Measurements from ENCODE around the gene MESP2.

MESP2 gene
- 0 reads per million in 3 donors for total RNA-seq

GRCh38 chr15:89776274-89777072, at the start of gene MESP2:
MESP2 (plus strand) TSS chr15:89776332; CDS start chr15:89776358, 26 bp downstream.
- no peak within 1 kb of the TSS for H3K27ac ChIP-seq (ENCODE audit: insufficient read depth, low read length, poor library complexity, severe bottlenecking)
- peak within 1 kb of the TSS; percentile 61 for H3K4me3 ChIP-seq (ENCODE audit: insufficient read depth, low read depth, low read length, poor library complexity, severe bottlenecking)
- DNase-seq, result peak in 1 of 3 donors; percentile 29
- H3K9me3 ChIP-seq (ENCODE audit: control insufficient read depth, low read length), result no peaks in the 10 kb centered on the region
- peaks cover 12% of the 10 kb centered on the region for H3K27me3 ChIP-seq (replicated peaks; ENCODE audit: control insufficient read depth, insufficient read depth, low read length, poor library complexity, severe bottlenecking)
- peaks cover 5% of the 10 kb centered on the region for H3K4me1 ChIP-seq (ENCODE audit: control insufficient read depth, insufficient read depth, low read length, poor library complexity, severe bottlenecking)
- no peaks in the 10 kb centered on the region for H3K36me3 ChIP-seq (ENCODE audit: control insufficient read depth, insufficient read depth, low read length)

GRCh38 chr15:89728254-89728653, 47.9 kb upstream of the MESP2 start:
- DNase-seq, result no peak
- no peaks in the 10 kb centered on the region for H3K9me3 ChIP-seq (ENCODE audit: control insufficient read depth, low read length)
- H3K4me3 ChIP-seq (ENCODE audit: insufficient read depth, low read depth, low read length, poor library complexity, severe bottlenecking), result no peak overlapping the region
- H3K27me3 ChIP-seq (replicated peaks; ENCODE audit: control insufficient read depth, insufficient read depth, low read length, poor library complexity, severe bottlenecking), result no peaks in the 10 kb centered on the region
- H3K36me3 ChIP-seq (ENCODE audit: control insufficient read depth, insufficient read depth, low read length), result no peaks in the 10 kb centered on the region
- H3K4me1 ChIP-seq (ENCODE audit: control insufficient read depth, insufficient read depth, low read length, poor library complexity, severe bottlenecking), result no peaks in the 10 kb centered on the region
- H3K27ac ChIP-seq (ENCODE audit: insufficient read depth, low read length, poor library complexity, severe bottlenecking), result no peak overlapping the region

DNA sequence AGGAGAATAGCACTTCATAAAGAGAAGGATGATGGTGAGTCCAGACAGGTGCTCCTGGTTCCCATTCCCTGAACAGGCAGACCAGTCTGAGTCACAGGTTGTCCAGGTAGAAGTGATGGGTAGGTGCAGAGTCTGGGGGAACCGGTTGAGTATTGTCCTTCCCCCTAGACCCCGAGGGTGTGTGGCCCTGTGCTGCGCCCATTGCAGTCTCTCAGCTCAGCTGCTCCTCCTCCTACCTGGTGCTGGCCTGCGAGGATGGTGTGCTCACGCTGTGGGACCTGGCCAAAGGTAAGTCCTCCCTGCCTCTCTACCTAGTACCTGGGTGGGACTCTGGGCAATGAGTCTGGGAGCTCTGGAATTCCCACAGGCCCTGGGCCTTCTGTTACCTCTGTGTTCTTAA, 44.9 kb upstream of the MESP2 start:
- Histone ChIP-seq H3K4me1 (ENCODE audit: control insufficient read depth, insufficient read depth, low read length, poor library complexity, severe bottlenecking) (no peaks in the 10 kb centered on the region), H3K27me3 (replicated peaks; ENCODE audit: control insufficient read depth, insufficient read depth, low read length, poor library complexity, severe bottlenecking) (no peaks in the 10 kb centered on the region), H3K4me3 (ENCODE audit: insufficient read depth, low read depth, low read length, poor library complexity, severe bottlenecking) (no peak overlapping the region), H3K27ac (ENCODE audit: insufficient read depth, low read length, poor library complexity, severe bottlenecking) (no peak overlapping the region), H3K9me3 (ENCODE audit: control insufficient read depth, low read length) (no peaks in the 10 kb centered on the region), H3K36me3 (ENCODE audit: control insufficient read depth, insufficient read depth, low read length) (no peaks in the 10 kb centered on the region)
- no peak for DNase-seq

GRCh38 chr15:89732451-89733172, 43.5 kb upstream of the MESP2 start:
- Histone ChIP-seq H3K36me3 (ENCODE audit: control insufficient read depth, insufficient read depth, low read length) (no peaks in the 10 kb centered on the region), H3K9me3 (ENCODE audit: control insufficient read depth, low read length) (no peaks in the 10 kb centered on the region), H3K4me3 (ENCODE audit: insufficient read depth, low read depth, low read length, poor library complexity, severe bottlenecking) (no peak overlapping the region), H3K27ac (ENCODE audit: insufficient read depth, low read length, poor library complexity, severe bottlenecking) (no peak overlapping the region), H3K27me3 (replicated peaks; ENCODE audit: control insufficient read depth, insufficient read depth, low read length, poor library complexity, severe bottlenecking) (no peaks in the 10 kb centered on the region), H3K4me1 (ENCODE audit: control insufficient read depth, insufficient read depth, low read length, poor library complexity, severe bottlenecking) (no peaks in the 10 kb centered on the region)
- DNase-seq, result no peak

DNA sequence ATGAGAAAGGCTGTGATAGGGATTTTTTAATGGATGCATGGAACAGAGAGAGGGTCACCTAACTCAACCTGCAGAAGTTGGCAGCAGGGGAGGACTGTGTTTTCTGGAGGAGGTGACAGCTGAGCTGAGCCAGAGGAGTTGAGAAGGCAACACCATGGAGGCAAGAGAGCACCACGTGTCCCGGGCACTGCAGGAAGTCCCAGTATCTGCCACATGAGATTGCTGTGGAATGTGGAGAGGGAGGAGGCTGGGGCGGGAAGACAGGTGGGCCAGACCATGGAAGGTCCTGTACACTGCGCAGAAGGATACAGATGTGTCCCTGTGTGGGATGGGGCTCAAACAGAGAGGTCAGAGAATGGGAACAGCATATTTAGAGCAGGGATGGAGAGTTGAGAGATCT, 40.4 kb upstream of the MESP2 start:
- no peaks in the 10 kb centered on the region for H3K9me3 ChIP-seq (ENCODE audit: control insufficient read depth, low read length)
- H3K27me3 ChIP-seq (replicated peaks; ENCODE audit: control insufficient read depth, insufficient read depth, low read length, poor library complexity, severe bottlenecking), result no peaks in the 10 kb centered on the region
- no peaks in the 10 kb centered on the region for H3K36me3 ChIP-seq (ENCODE audit: control insufficient read depth, insufficient read depth, low read length)
- H3K4me3 ChIP-seq (ENCODE audit: insufficient read depth, low read depth, low read length, poor library complexity, severe bottlenecking), result no peak overlapping the region
- H3K27ac ChIP-seq (ENCODE audit: insufficient read depth, low read length, poor library complexity, severe bottlenecking), result no peak overlapping the region
- DNase-seq, result no peak
- H3K4me1 ChIP-seq (ENCODE audit: control insufficient read depth, insufficient read depth, low read length, poor library complexity, severe bottlenecking), result no peaks in the 10 kb centered on the region

DNA sequence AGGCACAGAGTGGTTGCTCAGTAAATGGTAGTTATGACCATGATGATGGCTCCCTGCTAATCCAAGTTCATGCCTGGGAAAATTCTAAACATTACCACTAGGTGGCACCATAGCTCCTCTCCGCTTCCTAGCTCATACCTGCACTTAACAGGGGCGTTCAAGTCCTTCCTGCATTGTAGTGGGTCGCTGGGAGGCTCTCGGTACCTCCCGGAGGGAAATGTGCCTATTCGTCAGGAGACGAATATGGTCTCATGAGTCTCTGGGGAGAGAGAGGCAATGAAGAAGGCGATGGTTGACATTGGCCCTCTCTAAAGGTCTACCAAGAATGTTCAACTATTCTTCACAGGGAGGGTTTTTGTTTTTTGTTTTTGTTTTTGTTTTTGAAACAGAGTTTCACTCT, 36.0 kb upstream of the MESP2 start:
- Histone ChIP-seq H3K27me3 (replicated peaks; ENCODE audit: control insufficient read depth, insufficient read depth, low read length, poor library complexity, severe bottlenecking) (no peaks in the 10 kb centered on the region), H3K9me3 (ENCODE audit: control insufficient read depth, low read length) (no peaks in the 10 kb centered on the region), H3K36me3 (ENCODE audit: control insufficient read depth, insufficient read depth, low read length) (no peaks in the 10 kb centered on the region), H3K27ac (ENCODE audit: insufficient read depth, low read length, poor library complexity, severe bottlenecking) (no peak overlapping the region), H3K4me3 (ENCODE audit: insufficient read depth, low read depth, low read length, poor library complexity, severe bottlenecking) (no peak overlapping the region), H3K4me1 (ENCODE audit: control insufficient read depth, insufficient read depth, low read length, poor library complexity, severe bottlenecking) (no peaks in the 10 kb centered on the region)
- peak; percentile 16 to 35 (median 25) for DNase-seq

GRCh38 chr15:89743011-89743410, 33.1 kb upstream of the MESP2 start:
- H3K36me3 ChIP-seq (ENCODE audit: control insufficient read depth, insufficient read depth, low read length), result no peaks in the 10 kb centered on the region
- H3K9me3 ChIP-seq (ENCODE audit: control insufficient read depth, low read length), result no peaks in the 10 kb centered on the region
- H3K27me3 ChIP-seq (replicated peaks; ENCODE audit: control insufficient read depth, insufficient read depth, low read length, poor library complexity, severe bottlenecking), result no peaks in the 10 kb centered on the region
- no peak for DNase-seq
- H3K4me1 ChIP-seq (ENCODE audit: control insufficient read depth, insufficient read depth, low read length, poor library complexity, severe bottlenecking), result no peaks in the 10 kb centered on the region
- H3K4me3 ChIP-seq (ENCODE audit: insufficient read depth, low read depth, low read length, poor library complexity, severe bottlenecking), result no peak overlapping the region
- H3K27ac ChIP-seq (ENCODE audit: insufficient read depth, low read length, poor library complexity, severe bottlenecking), result no peak overlapping the region

DNA sequence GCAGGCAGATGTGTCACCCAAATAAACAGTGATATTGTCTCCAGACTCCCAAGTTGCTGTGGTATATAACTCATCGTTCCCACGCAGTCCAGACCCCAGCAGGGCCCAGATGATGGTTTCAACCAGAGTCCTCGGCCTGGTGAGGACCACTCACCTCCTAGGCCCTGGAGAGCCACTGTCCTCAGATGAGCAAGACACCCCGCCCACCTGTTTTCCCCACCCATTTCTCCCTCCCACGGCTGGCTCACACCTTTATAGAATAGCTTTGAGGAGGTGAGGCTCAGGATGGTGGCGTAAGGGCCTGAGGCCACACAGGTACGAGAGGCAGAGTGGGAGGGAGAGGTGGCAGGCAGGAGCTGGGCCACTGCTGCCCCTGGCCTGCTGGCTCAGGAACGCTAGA, 32.5 kb upstream of the MESP2 start:
- Histone ChIP-seq H3K4me1 (ENCODE audit: control insufficient read depth, insufficient read depth, low read length, poor library complexity, severe bottlenecking) (no peaks in the 10 kb centered on the region), H3K9me3 (ENCODE audit: control insufficient read depth, low read length) (no peaks in the 10 kb centered on the region), H3K4me3 (ENCODE audit: insufficient read depth, low read depth, low read length, poor library complexity, severe bottlenecking) (no peak overlapping the region), H3K36me3 (ENCODE audit: control insufficient read depth, insufficient read depth, low read length) (no peaks in the 10 kb centered on the region), H3K27ac (ENCODE audit: insufficient read depth, low read length, poor library complexity, severe bottlenecking) (no peak overlapping the region), H3K27me3 (replicated peaks; ENCODE audit: control insufficient read depth, insufficient read depth, low read length, poor library complexity, severe bottlenecking) (no peaks in the 10 kb centered on the region)
- DNase-seq, result no peak

DNA sequence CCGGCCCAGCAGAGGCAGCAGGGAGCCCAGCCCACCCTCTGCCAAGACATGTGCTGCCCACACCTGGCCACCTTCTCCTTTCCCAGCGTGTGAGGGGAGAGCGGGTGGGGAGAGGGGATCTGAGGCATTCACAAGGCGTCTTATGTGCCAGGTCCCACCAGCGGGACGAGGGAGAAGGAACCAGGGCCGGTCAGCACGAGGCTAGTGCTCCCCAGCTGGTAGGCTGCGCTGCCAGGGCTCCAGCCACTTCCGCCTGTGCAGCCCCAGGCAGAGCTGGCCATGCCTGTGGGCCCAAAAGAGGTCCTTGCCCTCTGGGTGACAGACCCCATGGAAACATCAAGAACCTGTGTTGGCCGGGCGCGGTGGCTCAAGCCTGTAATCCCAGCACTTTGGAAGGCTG, 31.0 kb upstream of the MESP2 start:
- H3K4me3 ChIP-seq (ENCODE audit: insufficient read depth, low read depth, low read length, poor library complexity, severe bottlenecking), result no peak overlapping the region
- H3K27ac ChIP-seq (ENCODE audit: insufficient read depth, low read length, poor library complexity, severe bottlenecking), result no peak overlapping the region
- peaks cover 4% of the 10 kb centered on the region for H3K4me1 ChIP-seq (ENCODE audit: control insufficient read depth, insufficient read depth, low read length, poor library complexity, severe bottlenecking)
- H3K9me3 ChIP-seq (ENCODE audit: control insufficient read depth, low read length), result no peaks in the 10 kb centered on the region
- DNase-seq, result no peak
- no peaks in the 10 kb centered on the region for H3K36me3 ChIP-seq (ENCODE audit: control insufficient read depth, insufficient read depth, low read length)
- no peaks in the 10 kb centered on the region for H3K27me3 ChIP-seq (replicated peaks; ENCODE audit: control insufficient read depth, insufficient read depth, low read length, poor library complexity, severe bottlenecking)

GRCh38 chr15:89745768-89746167, 30.4 kb upstream of the MESP2 start:
- Histone ChIP-seq H3K9me3 (ENCODE audit: control insufficient read depth, low read length) (no peaks in the 10 kb centered on the region), H3K27me3 (replicated peaks; ENCODE audit: control insufficient read depth, insufficient read depth, low read length, poor library complexity, severe bottlenecking) (no peaks in the 10 kb centered on the region), H3K4me1 (ENCODE audit: control insufficient read depth, insufficient read depth, low read length, poor library complexity, severe bottlenecking) (peaks cover 9% of the 10 kb centered on the region), H3K36me3 (ENCODE audit: control insufficient read depth, insufficient read depth, low read length) (no peaks in the 10 kb centered on the region), H3K4me3 (ENCODE audit: insufficient read depth, low read depth, low read length, poor library complexity, severe bottlenecking) (no peak overlapping the region), H3K27ac (ENCODE audit: insufficient read depth, low read length, poor library complexity, severe bottlenecking) (no peak overlapping the region)
- DNase-seq, result no peak

Measured in effector memory CD4-positive, alpha-beta T cell (primary cell).